ENCODE data around the gene POLG.

POLG gene

DNA sequence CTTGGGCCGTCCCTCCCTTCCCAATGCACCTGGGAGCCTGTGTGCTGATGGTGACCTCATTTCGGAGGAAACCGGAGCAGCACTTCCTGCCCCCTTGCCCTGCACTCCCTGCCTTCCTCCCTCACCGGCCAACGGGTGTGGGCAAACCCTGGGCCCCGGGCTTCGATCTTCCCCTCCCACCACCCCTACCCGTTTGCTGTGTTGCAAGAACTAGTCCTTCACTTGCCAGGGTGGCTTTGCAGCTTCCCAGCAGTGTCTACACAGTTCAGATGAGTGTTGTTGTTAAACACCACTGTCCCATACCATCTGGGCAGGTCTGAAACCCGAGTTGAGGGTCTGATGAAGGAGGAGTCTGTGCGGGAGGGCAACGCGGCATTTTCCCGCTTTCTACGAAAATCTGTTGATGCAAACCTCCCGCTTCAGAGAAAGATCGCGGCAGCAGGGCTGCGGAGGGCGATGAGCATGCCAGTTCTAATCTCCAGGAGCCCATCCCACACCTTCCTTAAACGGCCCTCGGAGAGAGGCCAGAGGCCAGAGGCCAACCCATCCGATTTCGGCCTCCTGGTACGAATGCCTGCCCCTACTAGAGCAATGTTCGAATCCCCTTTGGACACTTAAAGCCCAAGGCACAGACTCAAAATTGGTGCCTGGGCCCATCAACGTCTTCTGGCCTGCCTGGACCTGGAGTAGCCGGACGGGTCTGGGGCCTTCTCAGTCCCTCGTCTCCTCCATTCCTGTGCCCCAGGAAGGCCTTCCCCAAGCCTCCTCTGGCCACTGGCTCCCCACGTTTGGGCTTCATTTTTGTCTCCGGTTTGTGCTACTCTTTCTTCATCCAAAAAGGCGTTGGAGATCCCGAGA is 35.7 kb upstream of the POLG start:
- DNase-seq (ENCODE audit: low read depth, low spot score) = peak; percentile 80

DNA sequence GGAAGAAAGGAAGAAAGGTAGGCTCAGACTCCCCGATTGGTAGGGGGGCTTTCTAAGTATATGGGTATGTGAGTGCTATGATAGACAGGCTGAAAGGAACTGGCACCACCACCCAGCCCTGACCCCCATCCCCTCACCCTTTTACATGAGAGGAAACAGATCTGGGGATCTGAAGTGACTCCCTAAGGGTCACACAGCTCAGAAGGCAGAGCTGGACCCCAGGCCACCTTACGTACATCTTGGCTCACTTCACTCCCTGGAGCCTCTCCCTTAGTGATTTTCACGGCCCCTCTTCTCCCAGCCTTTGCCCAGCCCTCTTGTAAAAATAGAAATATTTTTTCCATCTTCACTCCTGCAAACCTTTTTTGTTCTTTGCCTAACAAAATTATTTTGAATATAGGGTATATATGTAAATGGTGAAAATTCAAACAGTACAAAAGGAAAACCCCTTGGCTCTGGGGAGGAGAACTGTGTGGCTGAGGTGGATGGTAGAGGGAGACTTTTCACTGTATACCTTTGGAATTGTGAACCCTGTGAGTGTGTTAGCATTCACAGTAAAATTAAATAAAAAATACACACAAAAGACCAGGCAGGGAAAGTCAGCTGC is 34.8 kb upstream of the POLG start:
- no peak for DNase-seq (ENCODE audit: low read depth, low spot score)

DNA sequence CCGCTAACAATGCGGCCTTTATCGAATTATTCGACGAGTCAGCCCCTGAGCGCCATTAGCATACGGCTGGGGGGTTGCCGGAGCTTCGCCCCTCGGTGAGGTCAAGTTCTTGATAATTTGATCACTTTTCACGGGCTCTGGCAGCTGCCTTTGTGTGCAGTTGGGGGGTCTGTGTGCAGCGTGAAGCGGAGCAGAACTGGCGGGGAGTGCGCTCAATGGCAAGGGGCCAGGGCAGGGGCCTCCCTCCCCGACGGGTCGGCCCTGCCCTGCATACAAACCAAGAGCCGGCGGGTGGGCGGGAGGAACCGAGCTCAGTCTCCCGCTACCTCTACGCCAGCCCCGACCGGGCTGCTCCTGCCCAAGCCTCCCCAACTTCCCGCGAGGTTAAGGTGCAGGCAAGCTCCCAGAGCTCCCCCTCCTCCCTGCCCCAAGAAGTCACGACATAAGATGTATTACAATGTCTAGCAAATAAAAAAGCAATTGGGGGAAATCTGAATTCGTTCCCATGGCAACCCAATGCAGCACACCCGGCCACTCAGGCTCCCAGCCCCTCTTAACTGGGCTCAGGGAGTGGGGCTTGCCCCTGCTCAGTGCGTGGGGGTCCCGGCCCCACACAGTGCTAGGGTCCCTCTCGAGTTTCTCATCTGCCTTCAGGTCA is 34.1 kb upstream of the POLG start:
- DNase-seq (ENCODE audit: low read depth, low spot score) = no peak

DNA sequence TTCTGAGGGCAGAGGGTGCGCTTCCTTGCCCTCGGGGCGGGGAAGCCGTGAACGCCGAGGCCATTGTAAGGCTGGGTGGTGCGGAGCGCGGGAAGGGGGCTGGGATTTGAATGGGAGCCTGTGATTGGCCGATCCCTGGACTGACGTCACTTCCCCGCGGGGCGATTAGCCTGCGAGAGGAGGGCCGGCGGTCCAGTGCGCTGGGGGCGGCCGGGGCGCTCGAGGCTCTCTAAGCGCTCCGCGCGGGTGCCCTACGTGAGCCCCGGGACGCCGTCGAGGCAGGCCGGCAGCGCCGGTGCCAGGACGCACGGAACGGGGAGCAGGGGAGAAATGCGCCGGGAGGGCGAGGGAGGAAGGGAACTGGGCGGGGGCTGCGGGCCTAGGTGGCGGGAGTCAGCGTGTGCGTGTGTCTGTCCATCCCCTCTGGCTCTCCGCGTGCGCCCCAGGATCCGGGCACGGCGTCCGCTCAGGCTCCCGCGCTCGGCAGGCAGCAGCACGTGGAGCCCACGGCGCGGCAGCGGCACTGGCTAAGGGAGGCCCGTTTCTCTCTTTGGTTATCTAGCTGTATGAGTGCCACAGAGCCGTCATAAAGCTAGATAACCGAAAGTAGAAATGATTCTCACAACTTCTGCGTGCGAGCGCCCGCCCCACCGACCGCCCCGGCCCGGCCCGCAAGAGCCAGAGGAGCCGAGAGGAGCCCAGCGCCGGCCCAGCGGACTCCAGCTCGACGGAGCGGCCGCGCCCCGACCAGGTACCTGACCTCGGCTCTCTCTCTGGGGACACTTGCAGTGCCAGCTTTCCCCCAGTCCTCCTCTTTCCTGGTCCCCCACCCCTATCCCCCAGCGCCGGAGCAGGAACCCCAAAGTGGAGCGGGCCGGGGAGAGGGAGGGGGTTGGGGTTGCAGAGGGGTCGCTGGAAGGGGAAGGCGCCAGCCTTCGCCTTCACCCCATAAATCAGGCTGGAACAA is 33.1 kb upstream of the POLG start:
- DNase-seq (ENCODE audit: low read depth, low spot score) = no peak

DNA sequence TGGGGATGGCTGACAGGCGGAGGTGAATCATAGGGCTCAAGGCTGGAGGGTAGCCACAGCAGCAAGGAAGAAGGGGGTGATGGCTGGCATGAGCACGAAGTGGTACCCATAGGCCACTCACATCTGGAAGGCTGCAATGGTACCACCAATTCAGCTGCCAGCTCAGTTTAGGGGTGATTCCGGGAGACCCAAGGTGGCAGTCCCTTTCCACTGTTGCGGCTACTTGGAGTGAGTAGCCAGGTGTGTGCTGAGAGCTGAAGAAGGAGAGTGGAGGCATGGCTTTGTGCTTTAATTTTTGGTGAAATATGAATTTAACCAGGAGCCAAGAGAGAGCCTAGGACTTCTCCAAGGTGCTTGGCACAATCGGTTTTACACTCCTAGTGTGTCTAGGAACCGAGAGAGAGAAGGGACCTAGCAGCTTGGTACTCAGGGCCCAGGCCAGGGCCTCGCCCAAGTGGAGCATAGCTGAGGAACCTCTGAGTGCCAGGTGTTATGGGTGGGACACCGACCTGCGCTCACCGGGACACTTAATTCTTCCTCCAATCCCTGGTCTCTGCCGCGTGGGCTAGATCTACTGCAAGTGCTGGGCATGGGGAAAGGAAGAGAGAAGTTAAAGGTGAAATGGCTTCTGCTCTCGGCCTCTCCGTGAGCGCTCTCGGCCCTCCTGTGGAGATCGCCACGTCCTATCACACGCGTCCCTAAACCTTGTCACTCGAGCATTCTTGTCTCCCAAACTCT is 32.2 kb upstream of the POLG start:
- no peak for DNase-seq (ENCODE audit: low read depth, low spot score)

DNA sequence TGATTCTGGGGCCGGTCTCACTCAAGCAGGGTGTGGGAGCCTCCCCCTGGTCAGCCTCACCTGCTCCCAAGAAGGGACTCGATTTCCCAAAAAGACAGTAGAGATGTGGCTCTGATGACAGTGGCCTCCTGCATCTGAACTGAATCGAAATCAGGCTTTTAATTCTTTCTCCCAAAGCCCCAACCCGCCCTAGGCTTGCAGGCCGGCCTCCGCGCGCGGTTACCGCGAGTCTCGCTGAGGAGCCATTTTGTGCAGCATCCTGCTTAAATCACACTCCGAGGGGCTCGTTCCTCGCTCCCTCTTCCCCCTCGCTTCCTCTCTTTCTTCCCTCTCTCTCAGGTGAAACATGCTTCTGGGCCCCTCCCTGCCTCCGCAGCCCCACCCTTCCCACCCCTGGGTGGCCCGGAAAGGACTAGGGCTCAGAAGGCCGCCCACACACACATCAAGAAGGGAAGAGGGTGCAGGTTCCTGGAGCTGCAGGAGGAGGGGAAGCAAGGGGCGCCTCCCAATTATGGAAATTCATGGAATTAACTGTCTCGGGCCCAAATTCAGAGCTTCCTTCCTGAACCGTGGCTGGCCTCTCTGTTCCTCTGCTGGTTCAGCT is 30.9 kb upstream of the POLG start:
- DNase-seq (ENCODE audit: low read depth, low spot score) = no peak

DNA sequence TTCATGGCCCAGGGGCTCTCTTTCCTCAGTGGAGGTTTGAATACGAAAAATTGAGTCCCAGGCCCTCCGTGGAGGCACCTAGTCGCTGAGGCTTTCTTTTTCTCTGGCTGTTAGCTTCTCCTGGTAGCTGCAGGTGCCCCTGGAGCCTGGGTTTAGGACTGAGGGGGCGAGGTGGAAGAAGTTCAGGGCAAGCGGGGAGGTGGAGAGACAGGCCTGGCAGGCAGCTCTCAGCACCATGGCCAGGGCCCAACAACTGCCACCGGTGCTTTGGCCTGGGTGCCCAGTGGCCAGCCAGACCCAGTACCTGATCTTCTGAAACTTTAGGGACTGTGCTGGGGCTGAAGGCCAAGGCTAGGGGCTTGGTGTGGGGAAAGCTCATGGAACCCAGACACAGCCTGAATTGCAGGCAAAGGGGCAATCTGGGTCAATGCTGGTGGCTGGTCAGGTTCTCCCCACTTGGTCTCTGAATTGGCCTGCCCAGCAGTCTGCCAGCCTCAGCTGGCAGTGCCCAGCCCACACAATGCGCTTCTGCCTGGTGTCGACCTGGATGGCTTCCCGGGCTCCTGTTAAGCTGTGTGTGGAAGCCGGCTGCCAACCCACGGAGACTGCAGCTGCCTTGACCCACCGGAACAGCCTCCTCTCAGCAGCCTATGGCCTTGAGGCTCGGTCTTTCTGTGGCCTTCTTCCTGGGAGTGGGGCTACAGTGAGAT is 30.3 kb upstream of the POLG start:
- DNase-seq (ENCODE audit: low read depth, low spot score) = no peak

DNA sequence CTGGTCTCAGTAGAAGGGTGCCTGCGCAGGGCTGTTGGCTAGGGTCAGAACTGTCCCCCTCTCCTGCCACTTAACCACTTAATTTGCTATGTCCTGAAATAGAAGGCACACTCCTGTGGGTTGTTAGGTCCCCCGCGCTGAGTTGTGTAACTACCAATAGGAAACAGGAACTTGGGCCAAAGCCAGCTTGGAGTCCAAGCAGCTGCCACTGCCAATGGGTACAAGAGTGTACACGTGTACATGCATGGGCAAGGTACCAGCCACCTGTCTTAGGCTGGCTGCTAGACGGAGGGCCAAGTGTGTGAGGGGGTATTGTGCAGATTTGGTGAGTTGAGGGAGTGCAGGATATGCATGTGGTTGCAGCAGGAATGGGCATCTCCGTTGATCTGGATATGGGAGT is 29.7 kb upstream of the POLG start:
- DNase-seq (ENCODE audit: low read depth, low spot score) = no peak

DNA sequence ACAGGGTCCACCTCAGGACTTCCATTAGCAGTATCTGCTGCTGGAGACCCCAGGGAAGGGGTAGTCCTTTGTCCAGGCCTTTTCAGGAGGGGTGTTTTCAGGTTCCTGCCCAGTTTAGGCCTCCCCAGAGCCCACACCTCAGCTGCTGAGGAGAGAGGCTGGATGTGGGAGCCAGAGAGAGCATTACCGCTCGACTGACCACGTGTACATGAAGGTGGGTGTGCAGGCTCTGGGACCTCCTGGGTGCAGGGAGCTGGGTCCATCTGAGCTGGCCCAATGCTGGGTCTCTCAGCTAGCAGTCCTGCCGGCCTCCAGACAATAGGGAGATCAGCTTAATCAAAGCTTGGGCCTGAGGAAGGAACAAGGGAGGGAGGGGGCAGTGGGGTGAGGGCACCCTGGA is 29.1 kb upstream of the POLG start:
- DNase-seq (ENCODE audit: low read depth, low spot score) = no peak

DNA sequence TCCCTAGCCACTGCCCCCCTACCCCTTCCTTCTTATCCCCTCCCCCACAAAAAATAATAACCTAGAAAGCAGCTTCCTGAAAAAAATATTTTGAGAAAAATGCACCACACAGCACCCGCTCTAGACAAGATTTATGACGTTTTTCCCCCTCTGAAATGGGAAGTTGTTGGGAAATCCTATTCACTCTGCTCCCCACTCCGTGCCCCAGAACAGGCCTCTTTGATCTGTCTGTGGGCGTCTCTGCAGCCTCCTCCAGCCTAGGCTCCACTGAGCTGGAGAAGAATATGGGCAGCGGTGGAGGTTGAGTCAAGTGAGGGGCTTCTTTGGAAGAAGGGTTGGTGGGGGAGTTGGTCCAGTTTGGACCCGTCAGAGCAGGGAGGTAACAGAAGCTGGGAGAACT is 28.5 kb upstream of the POLG start:
- no peak for DNase-seq (ENCODE audit: low read depth, low spot score)

DNA sequence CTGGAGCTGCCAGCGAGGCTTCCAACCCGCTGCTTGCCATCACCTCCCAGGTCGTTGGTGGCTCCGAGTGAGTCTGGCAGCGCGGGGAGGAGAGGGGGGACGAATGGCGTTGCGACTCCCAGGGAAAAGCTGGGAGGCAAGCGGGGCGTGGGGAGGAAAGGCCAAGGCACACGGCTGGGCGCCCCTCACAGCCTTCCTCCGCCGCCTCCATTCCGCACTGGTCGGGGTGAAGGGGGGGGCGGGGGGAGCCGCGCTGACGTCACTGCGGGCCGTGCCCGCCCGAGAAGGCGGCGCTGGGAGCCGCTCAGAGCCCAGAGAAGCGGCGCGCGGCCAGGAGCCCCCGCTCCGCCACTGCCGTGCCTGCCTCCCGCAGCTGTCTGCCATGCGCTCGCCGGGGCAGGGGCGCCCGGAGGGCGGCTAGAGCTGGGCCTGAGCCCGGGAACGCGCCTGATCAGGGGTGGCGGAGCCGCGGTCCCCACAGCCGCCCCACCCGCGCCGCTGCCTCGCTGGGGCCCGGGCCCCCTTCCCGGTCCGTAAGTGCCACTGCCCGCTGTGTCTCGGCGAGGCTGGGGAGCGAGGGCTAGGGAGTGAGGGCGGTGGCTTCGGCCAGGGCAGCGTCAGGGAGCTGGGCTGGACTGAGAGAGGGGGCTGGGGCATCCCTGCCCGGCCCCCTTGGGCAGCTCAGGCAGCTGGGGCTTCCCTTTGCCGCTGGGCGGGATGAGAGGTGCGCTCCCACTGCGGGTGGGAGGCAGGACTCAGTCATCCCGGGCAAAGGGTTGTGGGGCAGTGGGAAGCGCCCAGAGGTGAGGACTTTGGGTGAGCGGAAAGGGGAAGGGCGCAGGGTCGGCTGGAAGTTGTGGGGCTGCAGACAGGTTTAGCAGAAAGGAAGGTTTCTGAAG is 27.8 kb upstream of the POLG start:
- no peak for DNase-seq (ENCODE audit: low read depth, low spot score)

DNA sequence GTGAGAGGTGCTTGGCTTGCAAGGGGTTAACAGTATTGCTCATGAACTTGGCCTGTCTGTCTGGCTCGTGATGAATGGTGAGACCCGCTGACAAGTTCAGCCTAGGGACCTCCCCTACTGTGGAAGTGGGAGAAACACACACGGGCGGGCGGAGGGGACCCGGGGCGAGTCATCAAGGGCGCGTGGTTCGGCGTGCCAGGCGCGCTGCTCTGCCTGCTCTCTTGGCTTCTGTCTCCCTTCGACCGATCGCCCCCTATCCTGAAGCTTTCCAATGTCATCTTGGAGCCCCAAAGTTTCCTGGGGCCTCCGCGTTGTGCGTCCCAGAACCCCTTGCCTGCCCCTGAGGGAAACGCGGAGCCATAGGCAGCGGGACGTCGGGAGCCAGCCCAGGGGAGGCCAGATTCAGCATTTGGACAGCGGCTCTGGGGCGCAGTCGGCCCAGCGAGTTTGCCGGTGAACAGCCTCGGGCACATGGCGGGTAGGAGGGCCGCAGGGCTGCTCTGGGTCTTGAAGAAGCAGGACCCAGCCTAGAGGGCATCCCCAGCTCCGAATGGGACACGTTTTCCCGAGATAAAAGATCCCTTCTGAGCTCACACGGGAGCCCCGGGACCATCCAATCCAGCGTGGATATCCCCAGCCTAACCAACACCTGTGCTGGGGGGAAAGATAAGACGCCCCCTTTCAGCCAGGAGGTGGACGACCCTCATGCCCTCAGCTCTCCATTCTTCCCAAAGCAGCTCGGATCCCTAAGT is 27.0 kb upstream of the POLG start:
- no peak for DNase-seq (ENCODE audit: low read depth, low spot score)

DNA sequence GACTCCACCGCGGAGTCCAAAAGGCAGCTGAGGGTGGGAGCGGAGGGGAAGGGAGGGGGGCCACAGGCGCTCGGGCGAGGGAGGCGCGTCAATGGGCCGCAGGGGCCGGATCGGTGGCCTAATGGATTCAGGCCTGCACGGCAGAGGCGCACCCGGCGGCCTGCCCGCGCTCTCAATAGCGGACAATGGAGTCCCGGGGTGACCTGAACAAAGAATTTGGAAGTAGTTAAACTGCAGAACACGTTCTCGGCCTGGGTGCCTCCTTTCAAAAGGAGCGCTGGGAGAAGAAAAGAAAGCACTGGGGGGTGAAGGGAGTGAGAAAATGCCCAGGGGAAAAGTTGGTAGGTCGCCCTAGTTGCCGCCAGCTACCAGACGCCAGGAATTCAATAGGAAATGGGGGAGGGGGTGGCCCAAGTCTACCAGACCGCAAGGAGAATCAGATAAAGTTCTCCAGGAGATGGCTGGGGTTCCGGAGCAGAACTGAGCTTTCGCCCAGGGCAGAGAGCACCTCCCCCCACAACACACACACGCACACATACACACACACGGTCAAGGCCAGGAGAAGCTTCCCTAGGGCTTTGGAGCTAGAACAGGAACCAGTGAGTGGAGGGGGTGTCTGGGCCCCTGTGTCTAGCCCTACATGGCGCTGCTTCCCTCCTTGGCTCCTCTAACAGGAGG is 25.8 kb upstream of the POLG start:
- DNase-seq (ENCODE audit: low read depth, low spot score) = no peak

DNA sequence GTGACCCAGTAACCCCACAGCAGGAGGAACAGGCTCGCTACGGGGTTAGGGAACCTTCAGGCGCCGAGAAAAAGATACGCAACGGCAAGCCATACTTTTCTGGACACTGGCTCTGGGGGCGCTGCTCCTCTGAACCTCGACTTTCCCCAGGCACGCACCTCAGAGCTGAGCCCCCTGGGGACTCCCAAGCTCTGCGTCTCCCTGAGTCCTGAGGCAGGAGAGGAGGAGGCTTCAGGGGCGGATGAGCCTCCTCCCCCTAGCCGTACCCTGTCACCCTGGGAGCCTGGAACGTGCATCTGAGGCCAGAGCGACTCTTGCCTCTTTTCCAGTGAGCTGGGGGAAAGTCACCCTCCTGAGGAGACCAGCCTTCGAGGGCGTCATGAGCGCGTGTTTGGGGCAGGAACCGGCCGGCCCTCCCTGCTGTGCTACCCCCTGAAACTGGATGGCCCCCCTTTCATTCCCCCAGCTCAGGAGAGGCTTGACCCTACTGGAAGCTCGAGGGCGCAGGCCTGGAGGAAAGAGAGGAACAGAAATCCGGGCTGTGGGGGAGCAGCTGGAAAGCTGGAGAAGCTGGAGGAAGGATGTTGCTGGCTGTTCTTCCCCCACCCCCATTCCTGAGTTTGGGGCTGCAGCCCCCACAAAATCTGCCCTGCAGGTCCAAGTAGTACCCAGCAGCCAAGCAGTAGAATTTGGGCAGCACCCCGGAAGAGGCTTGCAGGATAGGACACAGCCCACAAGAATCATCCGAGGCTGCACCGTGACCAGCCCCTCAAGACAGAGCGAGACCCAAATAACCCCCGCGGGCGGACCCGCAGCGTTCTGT is 25.1 kb upstream of the POLG start:
- no peak for DNase-seq (ENCODE audit: low read depth, low spot score)

DNA sequence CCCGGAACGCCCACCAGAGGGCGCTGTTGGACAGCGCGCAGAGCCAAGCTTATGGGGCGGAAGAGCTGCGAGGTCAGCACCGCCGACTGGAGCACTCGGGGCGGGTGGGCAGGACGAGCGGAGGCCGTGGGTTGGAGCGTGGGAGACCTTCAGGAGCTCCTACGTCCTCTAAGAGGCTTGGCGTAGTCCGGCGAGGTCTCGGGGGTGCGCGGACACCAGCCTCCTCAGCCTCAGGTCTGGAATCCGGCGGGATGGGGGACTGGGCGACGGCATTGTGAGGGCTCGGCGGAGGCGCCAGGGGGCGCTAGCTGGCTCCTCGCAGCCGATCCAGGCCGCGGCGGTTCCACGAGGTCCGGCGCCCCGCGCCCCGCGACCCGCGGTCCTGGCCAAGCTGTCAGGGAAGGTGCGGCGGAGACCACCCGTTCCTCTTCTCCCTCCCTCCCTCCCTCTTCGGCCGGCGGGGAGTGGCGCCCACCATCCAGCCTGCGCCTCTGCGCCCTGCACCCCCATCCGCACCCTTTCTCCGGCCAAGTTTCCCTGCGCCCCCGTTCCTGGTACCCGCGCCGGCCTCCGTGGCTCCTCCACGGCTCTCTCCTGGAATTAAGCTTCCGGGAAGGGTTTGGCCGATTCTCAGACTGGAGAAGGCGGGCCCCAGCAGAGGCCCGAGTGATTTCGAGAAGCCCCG is 24.3 kb upstream of the POLG start:
- no peak for DNase-seq (ENCODE audit: low read depth, low spot score)

DNA sequence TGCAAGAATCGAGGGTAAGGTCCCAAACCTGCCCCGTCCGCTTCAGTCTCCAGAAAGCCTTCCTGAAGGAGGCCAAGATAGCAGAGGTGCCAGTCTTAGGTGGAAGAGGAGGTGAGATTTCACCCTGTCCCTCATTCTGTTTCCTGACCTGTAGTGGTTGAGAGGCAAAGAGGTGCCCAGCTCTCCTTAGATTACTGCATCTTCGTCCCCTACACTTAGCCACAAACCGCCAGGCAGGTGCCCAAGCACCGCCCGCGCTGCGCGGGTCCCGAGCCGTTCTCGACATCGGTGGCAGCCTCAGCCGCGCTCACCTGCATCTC is 23.8 kb upstream of the POLG start:
- DNase-seq (ENCODE audit: low read depth, low spot score) = no peak

Data from iPS DF 19.7 (cell line).